Osteoblast (primary cell): ENCODE data around the gene SPRED2. TPM values are rescaled to one million over a fixed set of nuclear protein-coding genes. Genes with fewer than 3 reads are reported as not detected.

Experiments
- DNase-seq: peaks from one replicate; pipeline ENCODE4 v3.0.0; 2011; ENCODE audit warnings: low spot score, mixed read lengths; ENCODE audit not compliant: insufficient read length; ENCODE audit errors: missing footprints
- H2AFZ ChIP-seq: 2 replicates; pipeline ENCODE4 v1.6.0; 2011; ENCODE audit warnings: mild to moderate bottlenecking, low read length
- H3K27ac ChIP-seq: 2 replicates; pipeline ENCODE4 v1.5.1; 2011; ENCODE audit warnings: mild to moderate bottlenecking, low read depth, low read length, moderate library complexity
- H3K27me3 ChIP-seq: 2 replicates; pipeline ENCODE4 v1.6.0; 2012; ENCODE audit warnings: mild to moderate bottlenecking, control low read depth, inconsistent platforms, low read length, moderate library complexity; ENCODE audit not compliant: insufficient read depth
- H3K36me3 ChIP-seq: 2 replicates; pipeline ENCODE4 v1.5.1; 2011; ENCODE audit warnings: mild to moderate bottlenecking, low read length, control low read depth, moderate library complexity; ENCODE audit not compliant: insufficient read depth
- H3K4me1 ChIP-seq: 2 replicates; pipeline ENCODE4 v1.5.1; 2011; ENCODE audit warnings: mild to moderate bottlenecking, low read length, control low read depth, moderate library complexity; ENCODE audit not compliant: insufficient read depth
- H3K4me2 ChIP-seq: 2 replicates; pipeline ENCODE4 v1.6.0; 2011; ENCODE audit warnings: mild to moderate bottlenecking, low read length; ENCODE audit not compliant: insufficient read depth
- H3K4me3 ChIP-seq: fragments of 200-600 bp; sonication (generic); 3 replicates; pipeline ENCODE4 v1.5.1; 2012; ENCODE audit warnings: mild to moderate bottlenecking, low read length, inconsistent platforms; ENCODE audit not compliant: insufficient read depth
- H3K79me2 ChIP-seq: 2 replicates; pipeline ENCODE4 v1.6.0; 2012; ENCODE audit warnings: mild to moderate bottlenecking, low read length, control low read depth, inconsistent platforms; ENCODE audit not compliant: insufficient read depth
- H3K9me3 ChIP-seq: 2 replicates; pipeline ENCODE4 v1.5.1; 2011; ENCODE audit warnings: low read depth, low read length, control low read depth
- H4K20me1 ChIP-seq: 2 replicates; pipeline ENCODE4 v1.6.0; 2012; ENCODE audit warnings: mild to moderate bottlenecking, low read length, control low read depth; ENCODE audit not compliant: insufficient read depth
- CTCF ChIP-seq: IDR thresholded peaks from 2 replicates; pipeline ENCODE4 v1.5.1; 2011; ENCODE audit warnings: mild to moderate bottlenecking, low read depth, low read length, moderate library complexity; ENCODE audit errors: extremely low read depth
- total RNA-seq: library from RNA; depleted of rRNA; stranded (reverse); fragments of >200 nt; gene quantifications from 2 replicates; pipeline ENCODE4 v1.2.3, GENCODE V29; 2012

The SPRED2 gene
- total RNA-seq, 1 donor: 17.4 TPM

- Histone ChIP-seq H3K4me1 (peaks cover 46% of the 10 kb centered on the region), H3K36me3 (no peaks in the 10 kb centered on the region), H3K4me2 (peak overlapping the region; percentile 71), H2AFZ (no peak overlapping the region), H3K27me3 (no peaks in the 10 kb centered on the region), H3K79me2 (peaks cover 92% of the 10 kb centered on the region), H3K27ac (peak overlapping the region; percentile 55), H3K4me3 (peak overlapping the region; percentile 18), H4K20me1 (peaks cover 4% of the 10 kb centered on the region), H3K9me3 (no peaks in the 10 kb centered on the region)
- no peak for TF ChIP-seq CTCF
- DNase-seq: no peak
These were observed 80.3 kb downstream of the SPRED2 start for GRCh38 chr2:65351948-65352595.

- Histone ChIP-seq H3K36me3 (no peaks in the 10 kb centered on the region), H3K79me2 (peaks cover 92% of the 10 kb centered on the region), H3K4me3 (peak overlapping the region; percentile 18), H2AFZ (no peak overlapping the region), H3K4me2 (peak overlapping the region; percentile 71), H4K20me1 (peaks cover 6% of the 10 kb centered on the region), H3K9me3 (no peaks in the 10 kb centered on the region), H3K27me3 (no peaks in the 10 kb centered on the region), H3K4me1 (peaks cover 45% of the 10 kb centered on the region), H3K27ac (peak overlapping the region; percentile 55)
- peak; percentile 74 for DNase-seq
- no peak for TF ChIP-seq CTCF
These were observed 81.0 kb downstream of the SPRED2 start for GRCh38 chr2:65351234-65351947.

- no peak overlapping the region for H3K4me3 ChIP-seq
- no peak overlapping the region for H2AFZ ChIP-seq
- H3K79me2 ChIP-seq: peaks cover 92% of the 10 kb centered on the region
- no peaks in the 10 kb centered on the region for H3K36me3 ChIP-seq
- H3K27me3 ChIP-seq: no peaks in the 10 kb centered on the region
- peaks cover 51% of the 10 kb centered on the region for H3K4me1 ChIP-seq
- peak overlapping the region; percentile 71 for H3K4me2 ChIP-seq
- no peaks in the 10 kb centered on the region for H3K9me3 ChIP-seq
- H3K27ac ChIP-seq: peak overlapping the region; percentile 55
- no peak for DNase-seq
- peaks cover 9% of the 10 kb centered on the region for H4K20me1 ChIP-seq
- TF ChIP-seq CTCF: peak; percentile 51
These were observed 81.7 kb downstream of the SPRED2 start for GRCh38 chr2:65350651-65351056.

- Histone ChIP-seq H3K27ac (peak overlapping the region; percentile 3), H3K27me3 (no peaks in the 10 kb centered on the region), H3K4me2 (no peak overlapping the region), H3K36me3 (no peaks in the 10 kb centered on the region), H4K20me1 (peaks cover 9% of the 10 kb centered on the region), H3K4me3 (no peak overlapping the region), H3K4me1 (peaks cover 51% of the 10 kb centered on the region), H3K79me2 (peaks cover 89% of the 10 kb centered on the region), H2AFZ (no peak overlapping the region), H3K9me3 (no peaks in the 10 kb centered on the region)
- no peak for DNase-seq
- no peak for TF ChIP-seq CTCF
These were observed 82.5 kb downstream of the SPRED2 start for GRCh38 chr2:65349863-65350262.
